Thyroid gland (tissue), 4 donors: ENCODE measurements around the gene ADARB2.

Experiments used
- CTCF ChIP-seq, 6 experiments: fragments of 200-600 bp in 3 of 6; fragments of 450-650 bp in 3 of 6; sonication (generic) in 3 of 6; IDR thresholded peaks; one replicate each; pipeline ENCODE4 v1.5.1; 2016 to 2019; ENCODE audit warnings: antibody characterized with exemption in 6 of 6, mild to moderate bottlenecking in 2 of 6, inconsistent platforms in 1 of 6, moderate library complexity in 1 of 6
- POLR2A ChIP-seq, 2 donors: fragments of 450-650 bp; IDR thresholded peaks; one replicate each; pipeline ENCODE4 v1.6.1; 2017; ENCODE audit warnings: antibody characterized with exemption in 2 of 2, mild to moderate bottlenecking in 2 of 2, moderate library complexity in 1 of 2

DNA sequence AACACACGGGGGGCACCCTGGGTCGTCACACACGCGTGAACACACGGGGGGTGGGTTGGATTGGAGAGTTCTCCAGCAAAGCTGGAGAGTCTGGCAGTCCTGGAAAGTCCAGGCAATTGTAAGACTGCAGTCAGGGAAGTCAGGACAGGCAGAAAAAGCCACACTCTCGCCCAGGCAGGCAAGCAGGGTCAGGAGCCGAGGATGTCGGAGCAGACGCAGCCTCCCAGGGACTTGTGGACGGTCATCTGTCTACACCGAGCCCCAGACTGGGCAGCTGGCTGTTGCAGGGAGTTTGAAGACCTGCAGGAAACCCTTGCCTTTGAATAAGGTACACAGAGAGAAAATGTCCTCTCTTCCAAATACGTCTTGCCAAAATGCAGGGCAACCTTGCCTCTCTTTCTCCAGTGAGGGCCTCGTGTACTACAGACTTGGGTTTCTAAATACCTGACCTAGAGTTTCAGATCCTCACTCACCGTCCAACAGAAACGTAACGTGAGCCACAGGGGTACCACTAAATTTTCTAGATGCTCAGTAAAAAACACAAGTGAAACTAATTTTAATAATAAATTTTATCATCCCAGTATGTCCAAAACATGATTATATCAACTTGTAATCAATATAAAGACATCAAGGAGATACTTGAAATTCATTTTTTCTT, 176.7 kb downstream of the ADARB2 start:
- TF ChIP-seq CTCF (IDR thresholded peaks at IDR 0.05): no peak
- no peak for TF ChIP-seq POLR2A (IDR thresholded peaks at IDR 0.05)
